ENCODE data around the gene SS18. TPM values are rescaled to one million over a fixed set of nuclear protein-coding genes. Genes with fewer than 3 reads are reported as not detected.
"Not testable (repeated sequence)": the region's sequence is repeated elsewhere in the genome, so short reads cannot be mapped to it uniquely, and the experiment has no call there.

Gene SS18
- polyA plus RNA-seq (2012; ENCODE audit: insufficient read depth, insufficient read length, low read depth), result 18.3 TPM

- TF ChIP-seq CTCF (IDR thresholded peaks at IDR 0.05; ENCODE audit: low read depth, low read length), result no peak
- no peaks in the 10 kb centered on the region for H3K4me1 ChIP-seq
- H3K27me3 ChIP-seq, result no peaks in the 10 kb centered on the region
- no peaks in the 10 kb centered on the region for H3K9me3 ChIP-seq
- peak; percentile 88 for DNase-seq
- peak within 1 kb of the TSS; percentile 79 for H3K4me3 ChIP-seq (ENCODE audit: low read depth, low read length)
- H3K36me3 ChIP-seq, result no peaks in the 10 kb centered on the region; the same call in none of the 2 replicates
Measured at GRCh38 chr18:26090130-26091046, at the start of gene SS18. Gene SS18 (minus strand): TSS chr18:26090613. CDS start chr18:26090569, 44 bp downstream.

- no peaks in the 10 kb centered on the region for H3K4me1 ChIP-seq
- H3K4me3 ChIP-seq (ENCODE audit: low read depth, low read length), result no peak overlapping the region
- H3K27me3 ChIP-seq, result no peaks in the 10 kb centered on the region
- TF ChIP-seq CTCF (IDR thresholded peaks at IDR 0.05; ENCODE audit: low read depth, low read length), result no peak
- DNase-seq, result no peak
- no peaks in the 10 kb centered on the region for H3K36me3 ChIP-seq
- H3K9me3 ChIP-seq, result no peaks in the 10 kb centered on the region
Measured at GRCh38 chr18:26135548-26135947, 45.1 kb upstream of the SS18 start.

GRCh38 chr18:26134107-26134506, 43.7 kb upstream of the SS18 start:
- Histone ChIP-seq H3K4me1 (no peaks in the 10 kb centered on the region), H3K36me3 (no peaks in the 10 kb centered on the region), H3K9me3 (no peaks in the 10 kb centered on the region), H3K27me3 (no peaks in the 10 kb centered on the region), H3K4me3 (ENCODE audit: low read depth, low read length) (no peak overlapping the region)
- no peak for DNase-seq
- TF ChIP-seq CTCF (IDR thresholded peaks at IDR 0.05; ENCODE audit: low read depth, low read length), result no peak

GRCh38 chr18:26133652-26134051, 43.2 kb upstream of the SS18 start, which contains the start of gene PSMA8:
Gene PSMA8 (plus strand): TSS chr18:26133869. CDS start chr18:26133966, 97 bp downstream.
- H3K36me3 ChIP-seq, result no peaks in the 10 kb centered on the region
- no peak for DNase-seq
- H3K4me3 ChIP-seq (ENCODE audit: low read depth, low read length), result no peak within 1 kb of the TSS
- no peaks in the 10 kb centered on the region for H3K27me3 ChIP-seq
- H3K9me3 ChIP-seq, result no peaks in the 10 kb centered on the region
- TF ChIP-seq CTCF (IDR thresholded peaks at IDR 0.05; ENCODE audit: low read depth, low read length), result no peak
- H3K4me1 ChIP-seq, result no peaks in the 10 kb centered on the region

- H3K9me3 ChIP-seq; H3K4me3 ChIP-seq (ENCODE audit: low read depth, low read length); H3K4me1 ChIP-seq; H3K36me3 ChIP-seq; DNase-seq; H3K27me3 ChIP-seq: not testable (repeated sequence)
Measured at GRCh38 chr18:26128192-26128591, 37.8 kb upstream of the SS18 start.

- H3K27me3 ChIP-seq, result no peaks in the 10 kb centered on the region
- no peak overlapping the region for H3K4me3 ChIP-seq (ENCODE audit: low read depth, low read length)
- no peak for TF ChIP-seq CTCF (IDR thresholded peaks at IDR 0.05; ENCODE audit: low read depth, low read length)
- H3K4me1 ChIP-seq, result no peaks in the 10 kb centered on the region
- DNase-seq, result no peak
- H3K9me3 ChIP-seq, result no peaks in the 10 kb centered on the region
- H3K36me3 ChIP-seq, result no peaks in the 10 kb centered on the region
Measured at GRCh38 chr18:26127786-26128185, 37.4 kb upstream of the SS18 start.

GRCh38 chr18:26121994-26122393, 31.6 kb upstream of the SS18 start:
- H3K36me3 ChIP-seq; H3K9me3 ChIP-seq; DNase-seq; H3K4me1 ChIP-seq; H3K4me3 ChIP-seq (ENCODE audit: low read depth, low read length); H3K27me3 ChIP-seq: not testable (repeated sequence)
